Adrenal gland (tissue), 12 donors: ENCODE data around the gene TSHZ2. TPM values are rescaled to one million over a fixed set of nuclear protein-coding genes. Genes with fewer than 3 reads are reported as not detected.

ENCODE experiments used
- DNase-seq, 7 donors: peaks; one replicate each; pipeline ENCODE4 v3.0.0-alpha.2; 2019 to 2020
- H3K27ac ChIP-seq, 5 donors: fragments of 200-600 bp; sonication (generic) in 4 of 5; 1 replicate in 3 of 5; 2 replicates in 2 of 5; pipeline versions ENCODE4 v1.5.1 to v1.8.0; 2016 to 2020; ENCODE audit warnings: mild to moderate bottlenecking in 1 of 5
- H3K27me3 ChIP-seq: fragments of 200-600 bp; 2 replicates; pipeline ENCODE4 v1.8.0; 2021
- H3K36me3 ChIP-seq, 2 donors: fragments of 200-600 bp; replicated peaks in 1 of 2; 1 replicate in 1 of 2; 2 replicates in 1 of 2; pipeline versions ENCODE4 v1.5.1 to v1.8.0; 2018 to 2022
- H3K4me1 ChIP-seq, 2 donors: fragments of 200-600 bp; replicated peaks in 1 of 2; 1 replicate in 1 of 2; 2 replicates in 1 of 2; pipeline versions ENCODE4 v1.5.1 to v1.8.0; 2018 to 2021
- H3K4me3 ChIP-seq, 4 donors: fragments of 200-600 bp; sonication (generic) in 3 of 4; one replicate each; pipeline ENCODE4 v1.5.1; 2016 to 2018
- H3K9me3 ChIP-seq, 3 donors: fragments of 200-600 bp; sonication (generic) in 1 of 3; replicated peaks in 1 of 3; 1 replicate in 2 of 3; 2 replicates in 1 of 3; pipeline versions ENCODE4 v1.5.1 to v1.8.0; 2016 to 2021
- POLR2A ChIP-seq, 2 donors: fragments of 450-650 bp; IDR thresholded peaks; one replicate each; pipeline ENCODE4 v1.6.1; 2017; ENCODE audit warnings: antibody characterized with exemption in 2 of 2, mild to moderate bottlenecking in 2 of 2, moderate library complexity in 1 of 2
- WGBS, 4 donors: extraction: QIAGEN DNeasy Blood & Tissue Kit in 2 of 4; methylation state at CpG; one replicate each; pipeline versions ENCODE4 v1.1.5 to v1.1.7; 2013 to 2017; 5-methylcytosine and 5-hydroxymethylcytosine counted together
- intact Hi-C, 2 donors: fragments of 100-400 bp; cut with DNase I; formaldehyde crosslinking; loops; one replicate each; pipeline versions ENCODE4 v1.14.1 to v1.15.0; 2022 to 2023
- polyA plus RNA-seq, 3 donors: library from polyadenylated mRNA; stranded (reverse); fragments of 200-250 nt in 2 of 3; fragments of 350-450 nt in 1 of 3; fragmentation: Illumina TruSeq in 1 of 3; extraction: RNeasy Lipid Tissue Mini Kit (QIAGEN cat#74804) in 1 of 3; gene quantifications; one replicate each; pipeline ENCODE4 v1.2.3, GENCODE V29; 2013 to 2014
- total RNA-seq, 9 donors: library from RNA; depleted of rRNA in 4 of 9; stranded (reverse); fragments of >200 nt in 4 of 9; fragments of 120-200 nt in 1 of 9; fragmentation: NEBNext Ultra II Directional in 1 of 9; extraction: Animal tissue kit (Norgen Biotek cat#: 25700) in 1 of 9; gene quantifications; one replicate each; pipeline versions ENCODE4 v1.1.0 to v1.2.4, GENCODE V29; 2013 to 2023
- TF ChIP-seq, protein P1 (sequence below), 6 experiments: fragments of 450-650 bp in 4 of 6; fragments of 200-600 bp in 2 of 6; sonication (generic) in 1 of 6; IDR thresholded peaks; 1 replicate in 5 of 6; 2 replicates in 1 of 6; pipeline versions ENCODE4 v1.5.1 to v1.8.0; 2016 to 2021; ENCODE audit warnings: antibody characterized with exemption in 6 of 6, mild to moderate bottlenecking in 2 of 6, moderate library complexity in 1 of 6
- donor health status: healthy with polysubstance abuse.
- donor health status: Bipolar disorder and iron deficiency.
- donor health status: DM: yes; HTN: yes; CAD: no.
- donor health status: DM: no; HTN: no; CAD: no.
- donor health status: DM: no; HTN: no; CAD: no.
- donor health status: DM: yes; HTN: yes; CAD: no.

TSHZ2 gene
- total and polyA plus RNA-seq, 12 donors = 20.5 to 87.1 (median 52.4) TPM

DNA sequence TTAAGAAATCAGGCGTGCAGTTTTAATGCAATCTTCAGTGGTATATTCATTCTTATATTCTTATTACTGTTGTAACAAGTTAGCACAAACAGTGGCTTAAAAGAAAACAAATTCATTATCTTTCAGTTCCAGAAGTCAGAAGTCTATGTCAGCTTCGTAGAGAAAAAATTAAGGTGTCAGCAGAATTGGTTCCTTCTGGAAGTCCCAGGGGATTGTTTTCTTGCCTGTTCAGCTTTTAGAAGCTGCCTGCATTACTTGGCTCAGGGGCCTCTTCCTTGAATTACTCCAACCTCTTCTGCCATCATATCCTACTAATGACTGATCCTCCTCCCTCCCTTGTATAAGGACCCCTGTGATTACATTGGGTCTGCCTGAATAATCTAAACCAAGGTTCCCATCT lies 377.6 kb downstream of the TSHZ2 start:
- intact Hi-C loops = no loop called here
- H3K4me3 ChIP-seq = no peak overlapping the region
- no peak for TF ChIP-seq POLR2A (IDR thresholded peaks at IDR 0.05)
- TF ChIP-seq, protein P1, sequence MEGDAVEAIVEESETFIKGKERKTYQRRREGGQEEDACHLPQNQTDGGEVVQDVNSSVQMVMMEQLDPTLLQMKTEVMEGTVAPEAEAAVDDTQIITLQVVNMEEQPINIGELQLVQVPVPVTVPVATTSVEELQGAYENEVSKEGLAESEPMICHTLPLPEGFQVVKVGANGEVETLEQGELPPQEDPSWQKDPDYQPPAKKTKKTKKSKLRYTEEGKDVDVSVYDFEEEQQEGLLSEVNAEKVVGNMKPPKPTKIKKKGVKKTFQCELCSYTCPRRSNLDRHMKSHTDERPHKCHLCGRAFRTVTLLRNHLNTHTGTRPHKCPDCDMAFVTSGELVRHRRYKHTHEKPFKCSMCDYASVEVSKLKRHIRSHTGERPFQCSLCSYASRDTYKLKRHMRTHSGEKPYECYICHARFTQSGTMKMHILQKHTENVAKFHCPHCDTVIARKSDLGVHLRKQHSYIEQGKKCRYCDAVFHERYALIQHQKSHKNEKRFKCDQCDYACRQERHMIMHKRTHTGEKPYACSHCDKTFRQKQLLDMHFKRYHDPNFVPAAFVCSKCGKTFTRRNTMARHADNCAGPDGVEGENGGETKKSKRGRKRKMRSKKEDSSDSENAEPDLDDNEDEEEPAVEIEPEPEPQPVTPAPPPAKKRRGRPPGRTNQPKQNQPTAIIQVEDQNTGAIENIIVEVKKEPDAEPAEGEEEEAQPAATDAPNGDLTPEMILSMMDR (IDR thresholded peaks at IDR 0.05) = no peak
- no peaks in the 10 kb centered on the region for H3K36me3 ChIP-seq
- H3K27ac ChIP-seq = no peak overlapping the region
- DNase-seq = no peak
- no peaks in the 10 kb centered on the region for H3K4me1 ChIP-seq
- H3K9me3 ChIP-seq = no peaks in the 10 kb centered on the region
- 76 to 84% (median 79%) methylated on average over 2 of the region's 2 CpGs for WGBS, 4 donors
- H3K27me3 ChIP-seq = no peaks in the 10 kb centered on the region

DNA sequence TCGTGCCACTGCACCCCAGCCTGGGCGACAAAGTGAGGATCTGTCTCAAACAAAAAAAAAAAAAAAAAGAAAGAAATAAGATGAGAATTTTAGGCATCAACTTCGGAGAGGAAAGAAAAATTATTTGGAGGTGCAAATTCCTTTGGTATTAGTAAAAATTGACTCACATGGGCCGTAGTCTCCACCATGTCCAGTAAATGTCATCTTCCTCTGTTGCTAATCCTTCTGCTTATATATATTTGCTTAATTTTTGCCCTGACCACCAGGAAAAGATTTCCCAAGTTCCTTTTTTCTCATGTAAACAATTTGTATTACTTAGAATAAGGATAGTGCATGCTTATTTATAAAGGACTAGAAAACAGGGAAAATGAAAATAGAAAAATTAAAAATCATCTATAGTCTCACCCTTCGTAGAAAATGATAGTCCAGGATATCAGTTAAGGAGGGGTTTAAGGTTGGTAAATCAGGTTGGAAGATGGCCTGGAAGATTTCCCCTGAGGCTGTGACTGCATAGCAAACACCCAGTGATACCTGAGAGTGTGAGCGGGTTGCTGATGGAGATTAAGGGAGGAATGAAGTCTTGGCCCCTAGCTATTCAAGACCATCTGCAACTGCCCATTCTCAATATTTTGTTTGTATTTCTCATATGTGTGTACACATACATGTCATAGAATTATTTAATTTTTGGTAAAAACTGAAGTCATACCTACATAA lies 380.7 kb downstream of the TSHZ2 start:
- Histone ChIP-seq H3K36me3 (no peaks in the 10 kb centered on the region), H3K4me3 (no peak overlapping the region), H3K27me3 (no peaks in the 10 kb centered on the region), H3K4me1 (no peaks in the 10 kb centered on the region), H3K27ac (no peak overlapping the region), H3K9me3 (no peaks in the 10 kb centered on the region)
- no peak for DNase-seq
- WGBS, 4 donors = 83 to 88% (median 87%) methylated on average over 6 of the region's 6 CpGs
- no peak for TF ChIP-seq POLR2A (IDR thresholded peaks at IDR 0.05)
- TF ChIP-seq, protein P1 (IDR thresholded peaks at IDR 0.05) = no peak
- intact Hi-C loops = no loop called here

DNA sequence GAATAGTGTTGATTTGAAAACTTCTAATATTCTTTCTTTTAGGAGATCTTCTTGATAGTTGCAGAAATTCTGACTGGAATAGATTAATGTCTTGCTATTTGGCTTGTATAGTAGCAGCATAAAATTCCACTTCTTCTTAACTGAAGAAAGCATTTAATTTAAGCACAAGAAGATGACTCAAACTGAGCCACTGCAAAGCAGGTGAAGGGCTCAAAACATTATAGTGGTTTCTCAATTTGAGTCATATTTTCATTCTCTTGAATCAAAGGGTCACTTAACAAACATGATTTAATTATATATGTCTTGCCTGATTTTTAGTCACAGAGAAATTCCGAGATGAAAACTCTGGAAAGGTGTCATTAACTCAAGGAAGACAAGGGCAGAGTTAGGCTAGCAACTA lies 382.2 kb downstream of the TSHZ2 start:
- 84 to 92% (median 90%) methylated on average over 1 of the region's 1 CpG for WGBS, 4 donors
- intact Hi-C loops = no loop called here
- no peaks in the 10 kb centered on the region for H3K4me1 ChIP-seq
- H3K27ac ChIP-seq = no peak overlapping the region
- no peaks in the 10 kb centered on the region for H3K9me3 ChIP-seq
- DNase-seq = no peak
- no peak overlapping the region for H3K4me3 ChIP-seq
- TF ChIP-seq POLR2A (IDR thresholded peaks at IDR 0.05) = no peak
- TF ChIP-seq, protein P1 (IDR thresholded peaks at IDR 0.05) = no peak
- H3K27me3 ChIP-seq = no peaks in the 10 kb centered on the region
- no peaks in the 10 kb centered on the region for H3K36me3 ChIP-seq

DNA sequence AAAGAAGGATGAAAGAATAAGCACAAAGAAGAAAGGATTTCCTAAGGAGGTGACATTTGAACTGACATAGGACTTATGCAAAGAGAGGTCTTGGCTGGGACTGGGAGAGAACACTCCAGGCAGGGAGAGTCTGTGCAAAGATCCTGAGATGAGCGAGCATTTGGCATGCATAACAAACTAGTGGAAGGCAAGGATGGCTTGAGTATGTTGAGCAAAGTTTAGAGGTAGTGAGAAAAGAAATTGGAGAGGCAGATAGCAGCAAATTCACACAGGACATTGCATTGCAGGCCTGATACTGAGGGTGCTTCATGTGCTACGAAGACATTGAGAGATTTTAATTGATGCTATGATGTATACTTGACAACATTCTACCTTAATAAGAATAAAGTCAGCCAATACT lies 383.6 kb downstream of the TSHZ2 start:
- no peak for TF ChIP-seq POLR2A (IDR thresholded peaks at IDR 0.05)
- TF ChIP-seq, protein P1 (IDR thresholded peaks at IDR 0.05) = no peak
- 77 to 96% (median 91%) methylated on average over 2 of the region's 2 CpGs for WGBS, 4 donors
- Histone ChIP-seq H3K36me3 (no peaks in the 10 kb centered on the region), H3K4me3 (no peak overlapping the region), H3K4me1 (no peaks in the 10 kb centered on the region), H3K27me3 (no peaks in the 10 kb centered on the region), H3K27ac (no peak overlapping the region), H3K9me3 (no peaks in the 10 kb centered on the region)
- no peak for DNase-seq
- intact Hi-C loops = no loop called here
